Cortex of kidney (tissue), 1 donor: ENCODE data around the gene TMED6.
"Not testable (repeated sequence)": the region's sequence is repeated elsewhere in the genome, so short reads cannot be mapped to it uniquely, and the experiment has no call there.

Experiments used
- DNase-seq: peaks from one replicate; lab custom pipeline; 2025; lab: John Stamatoyannopoulos, UW

TMED6 gene

DNA sequence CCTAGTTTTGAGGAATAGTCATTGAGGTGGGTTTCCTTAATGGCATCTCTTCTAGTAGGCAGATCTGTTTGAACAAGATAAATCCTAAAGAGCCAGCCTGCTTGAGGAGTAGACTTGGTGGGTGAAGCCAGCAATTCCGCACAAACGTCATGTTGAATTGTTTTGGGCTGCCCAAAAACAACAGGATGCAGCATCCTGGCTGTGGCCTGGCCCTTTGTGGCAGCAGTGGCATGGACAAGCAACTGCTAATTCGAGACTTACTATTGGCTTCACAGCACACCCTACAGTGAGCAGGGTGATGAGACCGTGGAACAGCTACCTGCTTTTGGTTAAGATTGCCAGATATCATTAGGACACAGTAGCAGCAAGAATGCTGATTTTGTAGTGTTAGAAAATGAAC is 49.7 kb downstream of the TMED6 start:
- no peak for DNase-seq

DNA sequence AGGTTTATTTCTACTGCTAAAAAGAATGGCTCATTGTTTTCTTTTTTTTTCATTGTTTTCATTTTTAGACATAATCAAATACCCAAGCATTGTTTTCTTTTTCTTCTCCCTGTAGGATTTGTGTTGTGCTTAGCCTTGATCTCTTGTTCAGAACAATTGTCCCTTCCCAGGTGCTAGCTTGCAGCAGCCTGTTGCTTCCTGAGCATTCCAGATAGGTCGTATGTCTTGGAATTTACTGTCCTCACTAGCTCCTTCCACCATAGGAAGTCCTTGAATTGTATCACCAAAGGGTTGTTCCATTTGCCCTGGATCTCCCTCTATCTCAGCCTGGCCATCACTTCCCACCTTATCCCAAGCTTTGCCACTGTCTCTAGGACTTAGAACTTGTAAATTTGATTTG is 50.4 kb downstream of the TMED6 start:
- no peak for DNase-seq

DNA sequence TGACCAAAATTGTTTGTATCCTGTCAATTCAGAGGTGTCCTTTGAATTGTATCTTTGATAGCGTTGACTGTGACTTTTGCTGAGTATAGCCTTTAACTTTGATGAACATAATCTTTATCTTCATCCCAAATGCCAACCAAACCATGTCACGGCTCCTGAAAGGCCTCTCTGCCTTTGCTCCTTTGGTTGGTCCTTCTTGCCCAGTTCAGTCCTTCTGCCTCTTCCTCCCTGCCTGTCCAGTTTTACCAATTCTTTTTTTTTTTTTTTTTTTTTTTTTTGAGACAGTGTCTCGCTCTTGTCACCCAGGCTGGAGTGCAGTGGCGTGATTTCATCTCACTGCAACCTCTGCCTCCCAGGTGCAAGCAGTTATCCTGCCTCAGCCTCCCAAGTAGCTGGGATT is 53.3 kb downstream of the TMED6 start:
- DNase-seq = no peak

DNA sequence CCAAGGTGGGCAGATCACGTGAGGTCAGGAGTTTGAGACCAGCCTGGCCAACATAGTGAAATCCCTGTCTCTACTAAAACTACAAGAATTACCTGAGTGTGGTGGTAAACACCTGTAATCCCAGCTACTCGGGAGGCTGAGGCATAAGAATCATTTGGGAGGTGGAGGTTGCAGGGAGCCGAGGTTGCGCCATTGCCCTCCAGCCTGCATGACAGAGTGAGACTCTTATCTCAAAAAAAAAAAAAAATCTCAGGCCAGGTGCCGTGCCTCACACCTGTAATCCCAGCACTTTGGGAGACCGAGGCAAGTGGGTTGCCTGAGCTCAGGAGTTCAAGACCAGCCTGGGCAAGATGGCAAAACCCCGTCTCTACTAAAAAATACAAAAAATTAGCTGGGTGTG is 54.8 kb downstream of the TMED6 start:
- not testable (repeated sequence) for DNase-seq

DNA sequence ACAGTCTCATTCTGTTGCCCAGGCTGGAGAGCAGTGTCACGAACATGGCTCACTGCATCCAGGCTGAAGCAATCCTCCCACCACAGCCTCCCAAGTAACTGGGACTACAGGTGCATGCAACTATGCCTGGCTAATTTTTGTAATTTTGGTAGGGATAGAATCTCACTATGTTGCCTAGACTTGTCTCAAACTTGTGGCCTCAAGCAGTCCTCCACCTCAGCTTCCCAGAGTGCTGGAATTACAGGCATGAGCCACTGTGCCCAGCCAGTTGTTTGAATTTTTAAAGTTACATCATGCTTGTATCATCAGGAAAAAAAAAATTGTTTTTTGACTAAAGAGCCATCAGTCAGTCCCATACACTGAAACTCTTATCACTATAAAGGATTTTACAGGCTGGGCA is 57.5 kb downstream of the TMED6 start:
- no peak for DNase-seq

DNA sequence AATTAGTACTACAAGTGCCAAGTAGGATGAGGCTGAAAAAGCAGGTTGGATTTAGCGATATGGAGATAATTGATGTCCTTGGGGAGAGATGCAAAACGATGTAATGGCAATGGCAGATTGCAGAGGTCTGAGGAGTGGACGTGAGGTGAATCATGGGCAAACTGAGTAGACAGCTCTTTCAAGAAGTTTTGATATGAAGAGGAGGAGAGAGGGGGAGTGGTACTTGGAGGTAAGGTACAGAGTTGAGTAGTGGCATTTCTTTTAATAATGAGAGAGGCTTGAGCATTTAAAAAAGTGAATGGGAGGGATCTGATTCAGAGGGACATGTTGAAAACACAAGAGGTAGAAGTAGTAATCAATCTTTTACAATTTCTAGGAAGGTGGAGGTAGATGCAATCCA is 58.2 kb downstream of the TMED6 start:
- no peak for DNase-seq
